Breast epithelium (tissue), 3 donors: ENCODE results near the gene DEFB112.

Experiments used
- CTCF ChIP-seq, 3 donors: fragments of 450-650 bp; IDR thresholded peaks; one replicate each; pipeline ENCODE4 v1.5.1; 2016 to 2017; ENCODE audit warnings: antibody characterized with exemption in 3 of 3, mild to moderate bottlenecking in 3 of 3, moderate library complexity in 3 of 3
- POLR2A ChIP-seq: fragments of 450-650 bp; IDR thresholded peaks from one replicate; pipeline ENCODE4 v1.6.1; 2016; ENCODE audit warnings: antibody characterized with exemption, mild to moderate bottlenecking, moderate library complexity

GRCh38 chr6:50056242-50056641 lies 6.5 kb upstream of the DEFB112 start:
- TF ChIP-seq CTCF (IDR thresholded peaks at IDR 0.05) (no peak), POLR2A (no peak)
